HepG2 (cell line): ENCODE measurements around the gene DOCK4. TPM values are rescaled to one million over a fixed set of nuclear protein-coding genes. Genes with fewer than 3 reads are reported as not detected.

Experiments used
- ATAC-seq: fragments of 200-7000 bp; cut with Tn5 transposase; 3 replicates; pipeline ENCODE4 v1.9.1; 2020; ENCODE audit warnings: mild to moderate bottlenecking, moderate library complexity
- BruUV-seq: library from RNA; stranded (reverse); fragments of 400-500 nt; replicated peaks from 2 replicates; lab custom pipeline; 2021; lab: Mats Ljungman, UMichigan
- CTCF ChIA-PET: fragments of 300-600 bp; formaldehyde crosslinking; extraction: SDS; loops from one replicate; lab custom pipeline; 2021; ENCODE audit warnings: low total read pairs, inconsistent platforms, low intra/inter-chr PET ratio; lab: Yijun Ruan, JAX
- POLR2A ChIA-PET: fragments of 350-600 bp; sonication (Branson Sonifier 250); formaldehyde crosslinking; loops from one replicate; lab custom pipeline; 2020; ENCODE audit warnings: antibody characterized with exemption, inconsistent platforms; lab: Yijun Ruan, JAX
- DNase-seq: peaks from one replicate; pipeline ENCODE4 v3.0.0-alpha.2; 2015; ENCODE audit warnings: low spot score
- FAIRE-seq: peaks from 3 replicates; lab custom pipeline; 2011; peaks lifted over from hg19 to GRCh38; lab: Jason Lieb, UNC
- H2AFZ ChIP-seq: one replicate; pipeline ENCODE4 v1.6.1; 2011; ENCODE audit warnings: low read length, inconsistent platforms
- H3K27ac ChIP-seq: fragments of 300-600 bp; 3 replicates; pipeline ENCODE4 v1.8.0; 2011; ENCODE audit warnings: mixed run types, mild to moderate bottlenecking, mixed read lengths, low read length, inconsistent platforms; ENCODE audit not compliant: insufficient read depth; ENCODE audit errors: extremely low read length
- H3K27me3 ChIP-seq, 2 experiments: fragments of 200-600 bp in 1 of 2; 2 replicates in 1 of 2; 3 replicates in 1 of 2; pipeline versions ENCODE4 v1.6.0 to v1.8.0; 2011; ENCODE audit warnings: low read length in 2 of 2, mild to moderate bottlenecking in 2 of 2, moderate library complexity in 2 of 2, inconsistent platforms in 1 of 2; ENCODE audit not compliant: insufficient read depth in 2 of 2, control insufficient read depth in 1 of 2
- H3K36me3 ChIP-seq, 2 experiments: fragments of 200-600 bp in 1 of 2; replicated peaks in 1 of 2; 2 replicates in 1 of 2; 3 replicates in 1 of 2; pipeline versions ENCODE4 v1.5.1 to v1.8.0; 2011; ENCODE audit warnings: low read length in 2 of 2, inconsistent platforms in 1 of 2; ENCODE audit not compliant: insufficient read depth in 2 of 2, control insufficient read depth in 1 of 2
- H3K4me1 ChIP-seq: 2 replicates; pipeline ENCODE4 v1.5.1; 2012; ENCODE audit warnings: low read length, inconsistent platforms; ENCODE audit not compliant: insufficient read depth
- H3K4me2 ChIP-seq: 2 replicates; pipeline ENCODE4 v1.6.0; 2011; ENCODE audit warnings: low read depth, low read length, inconsistent platforms
- H3K4me3 ChIP-seq, 3 experiments: fragments of 200-600 bp in 1 of 3; sonication (generic), shearing (Covaris generic) in 1 of 3; replicated peaks in 1 of 3; 2 replicates each; pipeline ENCODE4 v1.5.1; 2011 to 2016; ENCODE audit warnings: low read length in 3 of 3, inconsistent platforms in 2 of 3, low read depth in 2 of 3, mild to moderate bottlenecking in 2 of 3, control low read depth in 1 of 3, mixed read lengths in 1 of 3; ENCODE audit not compliant: insufficient read depth in 1 of 3
- H3K79me2 ChIP-seq: one replicate; pipeline ENCODE4 v1.6.1; 2011; ENCODE audit warnings: low read length, inconsistent platforms; ENCODE audit not compliant: insufficient read depth
- H3K9ac ChIP-seq: 2 replicates; pipeline ENCODE4 v1.6.0; 2011; ENCODE audit warnings: mild to moderate bottlenecking, low read depth, low read length, inconsistent platforms; ENCODE audit not compliant: insufficient read depth
- H3K9me3 ChIP-seq: 2 replicates; pipeline ENCODE4 v1.5.1; 2012; ENCODE audit warnings: mild to moderate bottlenecking, low read length
- H4K20me1 ChIP-seq: 2 replicates; pipeline ENCODE4 v1.6.0; 2011; ENCODE audit warnings: inconsistent platforms, mild to moderate bottlenecking, low read length, moderate library complexity; ENCODE audit not compliant: insufficient read depth
- CEBPB ChIP-seq: IDR thresholded peaks from 2 replicates; pipeline ENCODE4 v1.6.1; 2011; ENCODE audit warnings: low read depth, low read length, improper control_type of control experiment, borderline replicate concordance
- IRF9 ChIP-seq: sonication (generic); formaldehyde crosslinking; IDR thresholded peaks from 2 replicates; pipeline ENCODE4 v1.8.0; 2022; ENCODE audit warnings: missing genetic modification reagents, mild to moderate bottlenecking, borderline replicate concordance
- LRRFIP1 ChIP-seq: sonication (generic); formaldehyde crosslinking; conservative IDR thresholded peaks from 2 replicates; pipeline ENCODE4 v1.4.0; 2020; ENCODE audit warnings: missing genetic modification reagents
- ZBTB33 ChIP-seq: sonication (generic); formaldehyde crosslinking; IDR thresholded peaks from 2 replicates; pipeline ENCODE4 v1.4.0; 2020; ENCODE audit warnings: missing genetic modification reagents
- ZNF234 ChIP-seq: sonication (generic); formaldehyde crosslinking; conservative IDR thresholded peaks from 2 replicates; pipeline ENCODE4 v1.5.1; 2020; ENCODE audit warnings: mild to moderate bottlenecking, missing genetic modification reagents
- ZNF382 ChIP-seq: sonication (generic); formaldehyde crosslinking; IDR thresholded peaks from 2 replicates; pipeline ENCODE4 v1.5.0; 2020; ENCODE audit warnings: missing genetic modification reagents, mild to moderate bottlenecking, borderline replicate concordance
- WGBS: methylation state at CpG from one replicate; pipeline ENCODE4 v1.1.6; 2017; ENCODE audit warnings: low lambda C conversion rate; 5-methylcytosine and 5-hydroxymethylcytosine counted together
- in situ Hi-C: cut with HindIII; loops from 2 replicates; pipeline ENCODE4 v1.10.0; 2017; ENCODE audit warnings: low pct_unique_long_range_greater_than_20kb; ENCODE audit not compliant: extremely low pct_ligation_motif_present
- intact Hi-C: fragments of 100-400 bp; cut with micrococcal nuclease; formaldehyde crosslinking; loops from one replicate; pipeline ENCODE4 v1.10.0; 2022; ENCODE audit not compliant: unreplicated experiment
- polyA plus RNA-seq, 8 experiments: library from polyadenylated mRNA; depleted of rRNA in 3 of 8; stranded (reverse) in 7 of 8; unstranded in 1 of 8; fragments of >200 nt; fragmentation: Illumina TruSeq in 4 of 8; extraction: Trizol in 4 of 8; gene quantifications; 2 replicates each; pipeline versions ENCODE4 v1.2.1 to v1.2.3, GENCODE V29; 2011 to 2016; ENCODE audit warnings: low read depth in 4 of 8, missing spikeins in 1 of 8, mixed read lengths in 1 of 8; ENCODE audit not compliant: insufficient read depth in 1 of 8
- total RNA-seq, 5 experiments: library from RNA; depleted of rRNA; stranded (reverse); fragments of >200 nt; fragmentation: Illumina TruSeq; extraction: Trizol; gene quantifications; 2 replicates each; pipeline ENCODE4 v1.2.3, GENCODE V29; 2016; ENCODE audit warnings: low read depth in 1 of 5

DOCK4 gene
- total and polyA plus RNA-seq, 2 of the 13 experiments (the other 11 are each of a cell fraction or from before 2014, with no cell fraction given) = 13.5 to 17.4 TPM

- peaks cover 0 to 3% of the 10 kb centered on the region in 2 experiments; a peak in 1 of 5 replicates for H3K36me3 ChIP-seq
- no peak for ATAC-seq
- intact Hi-C loops (no loop called here), in situ Hi-C loops (no loop called here)
- ChIA-PET POLR2A (no interaction called here), CTCF (no interaction called here)
- H3K9ac ChIP-seq = no peak overlapping the region
- FAIRE-seq = no peak
- H3K27ac ChIP-seq = no peak overlapping the region
- no peak overlapping the region for H3K4me2 ChIP-seq
- no peaks in the 10 kb centered on the region for H3K79me2 ChIP-seq
- H3K4me1 ChIP-seq = peaks cover 24% of the 10 kb centered on the region
- no peaks in the 10 kb centered on the region for H4K20me1 ChIP-seq
- BruUV-seq = no TSS peak
- H3K27me3 ChIP-seq = no peaks in the 10 kb centered on the region
- H3K4me3 ChIP-seq = no peak overlapping the region
- WGBS = 98% methylated on average over 4 of the region's 4 CpGs
- DNase-seq = no peak
- no peak overlapping the region for H2AFZ ChIP-seq
- TF ChIP-seq ZNF234 (no peak), IRF9 (no peak), LRRFIP1 (CRISPR knock-in tag) (no peak), ZNF382 (CRISPR knock-in tag) (no peak), CEBPB (peak; percentile 27; the same call in 1 of the 2 replicates), ZBTB33 (no peak)
- H3K9me3 ChIP-seq = no peaks in the 10 kb centered on the region
These were observed 400.0 kb downstream of the DOCK4 start for GRCh38 chr7:111806232-111806631.
